Mesodermal cell (in vitro differentiated cells): ENCODE measurements around the gene EXOC2.

ENCODE experiments used
- H3K27ac ChIP-seq: 2 replicates; pipeline ENCODE4 v1.7.0; 2013; ENCODE audit warnings: mild to moderate bottlenecking, low read depth, low read length, moderate library complexity; ENCODE audit not compliant: severe bottlenecking
- H3K36me3 ChIP-seq: 2 replicates; pipeline ENCODE4 v1.7.1; 2013; ENCODE audit warnings: mild to moderate bottlenecking, low read length, moderate library complexity; ENCODE audit not compliant: control insufficient read depth, insufficient read depth
- H3K4me1 ChIP-seq: one replicate; pipeline ENCODE4 v1.7.1; 2013; ENCODE audit warnings: mild to moderate bottlenecking, low read length; ENCODE audit not compliant: insufficient read depth, control insufficient read depth, poor library complexity, severe bottlenecking
- H3K4me3 ChIP-seq: 2 replicates; pipeline ENCODE4 v1.7.0; 2013; ENCODE audit warnings: low read length, control low read depth, mild to moderate bottlenecking; ENCODE audit not compliant: insufficient read depth, poor library complexity, severe bottlenecking; ENCODE audit errors: extremely low read depth
- H3K9me3 ChIP-seq: 2 replicates; pipeline ENCODE4 v1.7.1; 2013; ENCODE audit warnings: mild to moderate bottlenecking, low read length, moderate library complexity; ENCODE audit not compliant: control insufficient read depth
- WGBS, 2 experiments: methylation state at CpG; one replicate each; pipeline ENCODE4 v1.1.5; 2013; ENCODE audit warnings: missing lambda C conversion rate in 2 of 2; ENCODE audit not compliant: insufficient coverage in 2 of 2; 5-methylcytosine and 5-hydroxymethylcytosine counted together

The EXOC2 gene

DNA sequence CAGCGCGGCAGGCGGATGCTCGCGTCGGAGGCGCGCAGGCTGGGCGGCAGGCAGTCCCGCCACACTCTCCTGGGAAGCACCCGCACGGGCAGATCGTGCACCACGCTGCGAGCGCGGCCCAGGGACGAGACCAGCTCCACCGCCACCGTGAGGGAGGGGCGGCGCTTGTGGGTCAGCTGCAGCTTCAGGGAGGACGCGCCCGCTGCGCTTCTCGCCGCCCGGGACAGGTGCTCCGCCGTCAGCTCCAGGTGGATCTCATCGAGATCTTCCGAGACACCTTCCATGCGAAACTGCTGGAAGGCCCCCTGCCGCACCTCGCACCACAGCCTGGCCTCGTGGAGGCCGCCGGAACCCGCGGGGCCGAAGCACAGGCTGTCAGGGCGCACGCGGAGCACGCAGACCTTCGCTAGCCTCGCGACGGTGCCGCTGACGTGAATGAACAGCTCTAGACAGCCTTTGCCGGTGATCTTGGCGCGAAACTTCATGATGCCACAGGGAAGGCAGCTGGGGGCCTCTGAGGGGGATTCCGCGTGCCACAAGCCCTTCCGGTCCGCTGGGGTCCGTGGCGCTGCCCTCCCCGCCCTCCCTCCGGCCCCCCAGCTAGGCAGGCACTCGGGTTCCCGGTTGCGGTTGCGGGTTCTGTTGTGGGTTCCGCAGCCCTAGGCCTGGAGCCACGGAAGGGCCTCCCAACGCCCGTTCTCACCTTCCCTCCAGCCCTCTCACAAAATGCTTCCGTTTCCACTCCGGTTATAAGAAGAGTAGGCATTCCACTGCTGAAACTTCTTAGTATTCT, 36.3 kb downstream of the EXOC2 start, which contains the start of gene HUS1B:
Gene HUS1B, minus strand, starts transcription at position 641 of the 793 bp plus-strand sequence. Its CDS starts 156 bp downstream, at position 485.
- Histone ChIP-seq H3K27ac (no peak within 1 kb of the TSS), H3K9me3 (no peaks in the 10 kb centered on the region), H3K4me1 (peaks cover 26% of the 10 kb centered on the region), H3K36me3 (peaks cover 8% of the 10 kb centered on the region), H3K4me3 (no peak within 1 kb of the TSS)
- WGBS, 2 experiments, result 96% methylated on average over 64 to 72 of the region's 73 CpGs

DNA sequence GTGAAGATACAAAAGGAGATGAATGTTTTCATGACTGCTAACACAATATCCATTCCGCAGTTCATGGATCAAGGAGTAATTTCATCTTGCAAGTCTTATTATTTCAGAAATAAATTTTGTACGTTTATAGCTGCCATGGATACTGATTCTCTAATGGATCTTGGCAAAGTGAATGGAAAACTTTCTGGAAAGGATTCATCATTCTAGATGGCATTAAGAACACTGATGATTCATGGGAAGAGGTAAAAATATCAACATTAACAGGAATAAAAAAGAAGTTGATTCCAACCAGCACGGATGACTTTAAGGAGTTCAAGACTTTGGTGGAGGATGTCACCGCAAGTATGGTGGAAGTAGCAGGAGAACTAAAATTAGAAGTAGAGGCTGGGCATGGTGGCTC, 38.8 kb downstream of the EXOC2 start:
- no peak overlapping the region for H3K4me3 ChIP-seq
- H3K9me3 ChIP-seq, result no peaks in the 10 kb centered on the region
- peaks cover 8% of the 10 kb centered on the region for H3K36me3 ChIP-seq
- no peak overlapping the region for H3K27ac ChIP-seq
- H3K4me1 ChIP-seq, result peaks cover 13% of the 10 kb centered on the region
- WGBS, 2 experiments, result 100% methylated on average over 2 of the region's 4 CpGs

DNA sequence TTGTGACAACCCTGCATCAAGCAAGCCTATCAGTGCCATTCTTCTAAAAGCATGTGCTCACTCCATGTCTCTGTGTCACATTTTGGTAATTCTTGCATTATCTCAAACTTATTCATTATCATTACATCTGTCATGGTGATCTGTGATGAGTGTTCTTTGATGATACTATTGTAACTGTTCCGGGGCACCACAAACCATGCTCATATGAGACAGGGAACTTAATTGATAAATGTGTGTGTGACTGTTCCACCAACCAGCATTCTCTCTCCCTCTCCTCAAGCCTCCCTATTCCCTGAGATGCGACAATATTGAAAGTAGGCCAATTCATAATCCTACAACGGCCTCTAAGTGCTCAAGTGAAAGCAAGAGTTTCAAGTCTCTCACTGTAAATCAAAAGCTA, 40.1 kb downstream of the EXOC2 start:
- no peak overlapping the region for H3K4me3 ChIP-seq
- H3K27ac ChIP-seq, result no peak overlapping the region
- H3K4me1 ChIP-seq, result peaks cover 1% of the 10 kb centered on the region
- 100% methylated on average over 1 of the region's 3 CpGs; no CpG with 5 or more reads in 1 of the 2 experiments for WGBS, 2 experiments
- H3K9me3 ChIP-seq, result no peaks in the 10 kb centered on the region
- H3K36me3 ChIP-seq, result peaks cover 8% of the 10 kb centered on the region

DNA sequence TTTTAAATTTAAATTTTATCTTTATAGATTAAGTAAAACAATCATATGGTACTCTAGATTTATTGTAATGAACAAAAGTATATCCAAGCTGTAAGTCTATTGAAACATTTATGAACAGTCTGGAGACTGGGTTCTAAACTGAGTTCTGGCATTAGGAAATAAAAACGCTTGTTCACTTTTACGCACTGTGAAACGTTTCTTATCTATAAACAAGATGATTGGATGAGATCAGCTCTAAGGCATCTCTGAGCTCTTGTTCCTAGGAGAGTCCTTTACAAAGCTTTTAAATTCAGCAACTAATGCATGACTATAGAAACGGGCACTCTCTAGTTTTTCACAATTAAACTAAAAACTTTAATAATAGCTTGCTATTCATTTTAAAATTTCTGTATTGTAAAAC, 42.8 kb downstream of the EXOC2 start:
- no peak overlapping the region for H3K27ac ChIP-seq
- H3K9me3 ChIP-seq, result no peaks in the 10 kb centered on the region
- no peaks in the 10 kb centered on the region for H3K4me1 ChIP-seq
- no peaks in the 10 kb centered on the region for H3K36me3 ChIP-seq
- no peak overlapping the region for H3K4me3 ChIP-seq
- WGBS, 2 experiments, result 47% methylated on average over 3 of the region's 4 CpGs; no CpG with 5 or more reads in 1 of the 2 experiments

DNA sequence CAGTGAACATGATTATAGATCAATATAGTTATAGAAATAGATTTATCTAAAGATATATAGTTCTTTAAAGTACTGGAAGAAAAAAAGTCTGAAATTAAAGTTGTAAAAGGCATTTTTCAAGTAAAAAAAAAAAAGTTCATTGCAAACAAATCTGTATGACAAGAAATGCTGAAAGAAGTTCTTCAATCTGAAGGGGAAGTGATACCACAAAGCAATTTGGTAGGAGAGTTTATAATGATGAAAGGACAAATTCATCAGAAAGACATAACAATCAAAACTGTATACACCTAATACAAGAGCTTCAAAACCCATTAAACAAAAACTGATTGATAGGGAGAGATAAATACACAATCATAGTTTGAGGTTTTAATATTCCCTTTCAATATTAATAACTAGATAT, 50.1 kb downstream of the EXOC2 start:
- Histone ChIP-seq H3K9me3 (no peaks in the 10 kb centered on the region), H3K36me3 (no peaks in the 10 kb centered on the region), H3K4me3 (no peak overlapping the region), H3K4me1 (no peaks in the 10 kb centered on the region), H3K27ac (no peak overlapping the region)

DNA sequence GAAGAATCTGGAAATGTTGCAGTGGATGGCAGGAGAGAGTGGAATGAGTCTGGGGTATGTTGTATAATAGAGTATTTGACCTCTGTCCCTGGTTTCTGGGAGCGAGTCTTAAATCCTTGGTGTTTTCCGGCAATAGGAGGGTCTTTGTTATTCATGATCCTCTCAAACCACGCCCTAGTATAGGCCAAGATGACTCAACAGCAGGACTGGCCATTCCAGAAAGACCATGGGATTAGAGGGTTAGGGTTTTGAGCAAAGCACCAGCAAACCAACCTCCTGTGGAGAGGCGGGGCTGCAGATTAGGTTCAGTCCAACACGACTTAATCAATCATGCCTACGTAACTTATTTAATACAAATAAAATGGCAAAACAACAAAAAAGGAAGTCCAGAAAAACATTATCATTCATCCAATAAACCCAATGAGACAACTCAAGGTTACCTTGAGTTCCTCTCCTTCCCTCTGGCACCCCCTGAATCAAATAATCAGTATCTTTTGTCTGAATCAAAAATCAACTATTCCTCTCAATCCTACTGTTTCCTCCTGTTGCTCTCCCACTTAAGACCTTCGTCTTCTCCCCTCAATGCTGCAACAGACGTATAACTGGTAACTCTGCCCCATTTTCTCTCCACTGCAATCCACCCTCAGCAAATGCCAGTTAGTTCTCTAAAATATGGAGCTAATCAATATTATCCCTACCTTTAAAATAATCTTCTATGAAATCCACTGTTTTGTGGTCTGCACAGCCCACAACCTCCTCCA, 51.5 kb downstream of the EXOC2 start:
- H3K4me1 ChIP-seq, result no peaks in the 10 kb centered on the region
- peaks cover 5% of the 10 kb centered on the region for H3K36me3 ChIP-seq
- H3K27ac ChIP-seq, result no peak overlapping the region
- no peaks in the 10 kb centered on the region for H3K9me3 ChIP-seq
- H3K4me3 ChIP-seq, result no peak overlapping the region
- 88 to 91% methylated on average over 7 of the region's 8 CpGs for WGBS, 2 experiments

DNA sequence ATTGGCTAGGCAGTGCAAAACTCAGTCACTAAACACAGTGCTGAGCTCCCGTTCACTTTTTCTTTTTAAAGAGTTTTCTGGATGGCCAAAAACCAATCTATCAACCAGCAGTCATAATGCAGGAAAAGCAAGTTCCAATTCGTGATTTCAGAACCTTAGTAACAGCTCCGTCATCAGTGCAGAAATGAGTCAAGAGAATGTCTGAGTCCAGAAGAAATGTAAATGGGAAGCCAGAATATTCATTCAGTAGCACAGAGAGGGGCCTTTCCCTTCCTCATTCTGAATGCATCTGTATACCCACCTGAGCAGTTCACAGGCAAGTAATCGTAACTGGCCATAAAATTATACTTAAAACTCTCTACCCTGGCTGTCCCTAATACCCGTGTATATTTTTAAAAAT, 56.5 kb downstream of the EXOC2 start:
- WGBS, 2 experiments, result 83 to 98% methylated on average over 2 to 4 of the region's 5 CpGs
- Histone ChIP-seq H3K27ac (no peak overlapping the region), H3K4me1 (no peaks in the 10 kb centered on the region), H3K9me3 (no peaks in the 10 kb centered on the region), H3K36me3 (peaks cover 5% of the 10 kb centered on the region), H3K4me3 (no peak overlapping the region)

DNA sequence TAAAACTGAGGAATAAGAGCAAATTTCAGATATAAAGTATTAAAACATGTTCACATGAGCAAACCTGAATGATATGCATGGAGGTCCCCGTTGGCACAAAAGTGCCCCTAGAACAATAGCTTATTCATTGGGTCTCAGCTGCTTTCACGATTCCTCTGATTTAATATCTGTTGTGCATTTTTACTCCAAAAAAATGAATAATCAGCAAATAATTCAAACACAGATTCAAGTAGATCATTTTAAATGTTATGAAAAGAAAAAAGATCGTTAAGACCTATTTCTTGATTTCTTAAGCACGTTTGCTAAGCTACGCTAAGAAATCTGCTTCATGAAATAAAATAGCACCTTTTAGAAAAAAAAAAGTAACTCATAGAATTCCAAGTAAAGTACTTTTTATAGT, 57.7 kb downstream of the EXOC2 start:
- H3K9me3 ChIP-seq, result no peaks in the 10 kb centered on the region
- peaks cover 5% of the 10 kb centered on the region for H3K36me3 ChIP-seq
- 100% methylated on average over 1 of the region's 5 CpGs; no CpG with 5 or more reads in 1 of the 2 experiments for WGBS, 2 experiments
- no peak overlapping the region for H3K4me3 ChIP-seq
- H3K4me1 ChIP-seq, result no peaks in the 10 kb centered on the region
- H3K27ac ChIP-seq, result no peak overlapping the region

DNA sequence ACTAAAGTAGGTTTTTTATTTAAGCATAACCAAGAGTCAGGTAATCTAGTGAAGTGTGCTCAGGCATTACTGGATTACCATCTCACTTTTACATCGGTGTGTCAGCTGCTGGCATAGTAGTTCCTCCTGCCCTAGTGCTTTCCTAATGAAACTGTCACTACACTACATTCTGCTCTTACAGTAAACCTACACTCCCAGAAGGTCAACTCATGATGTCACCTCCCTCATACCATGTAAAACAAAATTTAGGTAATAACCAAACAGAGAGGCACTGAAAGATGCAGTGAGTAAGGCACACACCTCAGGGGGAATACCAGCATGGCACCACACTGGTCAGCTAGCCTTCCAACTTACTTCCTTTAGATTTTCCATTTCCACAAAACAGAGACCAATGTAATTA, 59.3 kb downstream of the EXOC2 start:
- peaks cover 5% of the 10 kb centered on the region for H3K36me3 ChIP-seq
- 73 to 88% methylated on average over 1 of the region's 1 CpG for WGBS, 2 experiments
- H3K4me1 ChIP-seq, result no peaks in the 10 kb centered on the region
- no peak overlapping the region for H3K4me3 ChIP-seq
- no peak overlapping the region for H3K27ac ChIP-seq
- no peaks in the 10 kb centered on the region for H3K9me3 ChIP-seq

DNA sequence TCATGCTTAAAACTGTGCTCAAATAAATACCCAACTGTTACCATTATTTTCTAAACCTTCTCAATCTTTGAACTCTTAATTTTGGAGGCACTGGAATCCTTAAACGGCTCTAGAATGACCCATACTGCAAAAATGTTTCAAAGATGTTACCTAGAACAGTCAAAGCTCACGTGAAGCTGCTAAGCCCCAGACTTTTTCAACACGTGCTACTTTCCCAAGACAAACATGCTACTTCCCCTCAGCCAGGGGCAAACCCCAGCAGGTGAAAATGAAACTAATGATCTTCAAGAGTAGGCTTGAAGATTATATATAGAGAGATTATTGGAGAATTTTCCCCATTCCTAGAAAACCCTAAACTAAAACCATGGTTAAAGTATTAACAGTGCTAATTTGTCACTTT, 64.2 kb downstream of the EXOC2 start:
- WGBS, 2 experiments, result 91 to 100% methylated on average over 1 of the region's 3 CpGs

DNA sequence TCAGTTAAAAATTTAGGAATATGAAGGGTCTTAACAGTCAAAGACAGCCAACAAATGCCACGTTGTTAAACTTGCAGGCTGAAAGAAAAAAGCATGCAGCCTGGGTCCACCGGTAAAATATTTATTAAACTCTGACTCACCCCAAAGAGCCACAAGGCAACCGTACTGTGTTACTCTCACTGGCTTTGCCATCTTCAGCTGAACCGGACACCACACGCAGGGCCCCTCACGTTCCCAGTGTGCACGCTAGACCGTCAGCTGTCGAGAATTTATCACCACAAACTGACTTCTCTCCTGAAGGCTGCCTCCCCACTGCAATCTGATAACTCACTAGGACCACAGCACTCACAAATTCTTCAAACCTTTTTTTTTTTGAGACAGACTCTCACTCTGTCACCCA, 66.7 kb downstream of the EXOC2 start:
- no peak overlapping the region for H3K4me3 ChIP-seq
- H3K4me1 ChIP-seq, result peaks cover 9% of the 10 kb centered on the region
- H3K9me3 ChIP-seq, result no peaks in the 10 kb centered on the region
- WGBS, 2 experiments, result 94% methylated on average over 7 to 9 of the region's 9 CpGs
- peaks cover 12% of the 10 kb centered on the region for H3K36me3 ChIP-seq
- no peak overlapping the region for H3K27ac ChIP-seq

More for the DNA sequence above, 64.2 kb downstream of the EXOC2 start:
- Histone ChIP-seq H3K4me3 (no peak overlapping the region), H3K36me3 (peaks cover under 1% of the 10 kb centered on the region), H3K9me3 (no peaks in the 10 kb centered on the region), H3K4me1 (peaks cover 9% of the 10 kb centered on the region), H3K27ac (no peak overlapping the region)
